HepG2 (cell line): ENCODE data around the gene GATB.

Source experiments
- CTCF ChIP-seq: sonication (generic); formaldehyde crosslinking; IDR thresholded peaks from 2 replicates; pipeline ENCODE4 v1.5.0; 2020; ENCODE audit warnings: mild to moderate bottlenecking, missing genetic modification reagents, moderate library complexity
- EZH2 ChIP-seq: conservative IDR thresholded peaks from 2 replicates; pipeline ENCODE4 v1.6.1; 2012; ENCODE audit warnings: mild to moderate bottlenecking, low read depth, low read length, moderate library complexity
- JUNB ChIP-seq: sonication (generic); formaldehyde crosslinking; IDR thresholded peaks from 2 replicates; pipeline ENCODE4 v1.8.0; 2022; ENCODE audit warnings: missing genetic modification reagents, mild to moderate bottlenecking, borderline replicate concordance

GRCh38 chr4:151715881-151716280, 44.9 kb downstream of the GATB start:
- TF ChIP-seq JUNB (CRISPR knock-in tag) (no peak), CTCF (CRISPR knock-in tag) (no peak), EZH2 (no peak)
